GM18526 (cell line): ENCODE results near the gene ZNF664.

Source experiments
- POLR2A ChIP-seq: IDR thresholded peaks from 3 replicates; pipeline ENCODE4 v1.6.1; 2011; ENCODE audit not compliant: insufficient read length; ENCODE audit errors: extremely low read depth

ZNF664 gene

GRCh38 chr12:123937707-123938591, 35.1 kb upstream of the ZNF664 start:
- no peak for TF ChIP-seq POLR2A

- no peak for TF ChIP-seq POLR2A
These were observed 34.1 kb upstream of the ZNF664 start for GRCh38 chr12:123938679-123939480.

- TF ChIP-seq POLR2A: no peak
These were observed 33.0 kb upstream of the ZNF664 start for GRCh38 chr12:123939716-123940626.

DNA sequence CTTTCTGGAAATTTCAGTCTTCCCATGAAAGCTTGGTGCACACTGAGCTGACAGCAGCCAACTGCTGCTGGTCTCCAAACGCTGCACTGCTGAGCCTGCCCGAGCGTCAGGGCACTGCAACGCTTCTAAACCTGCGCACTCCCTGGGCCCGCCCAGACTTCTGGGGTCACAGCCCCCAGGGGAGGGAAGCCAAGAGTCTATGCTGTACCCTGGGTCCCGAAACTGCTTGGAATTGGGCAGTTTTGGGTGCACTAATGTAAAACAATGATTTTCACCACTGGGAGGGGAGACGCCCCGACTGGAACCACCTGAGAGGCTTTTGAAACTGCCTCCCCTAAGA, 32.4 kb upstream of the ZNF664 start:
- TF ChIP-seq POLR2A: no peak

- TF ChIP-seq POLR2A: no peak
These were observed 32.0 kb upstream of the ZNF664 start for GRCh38 chr12:123941000-123941399.

DNA sequence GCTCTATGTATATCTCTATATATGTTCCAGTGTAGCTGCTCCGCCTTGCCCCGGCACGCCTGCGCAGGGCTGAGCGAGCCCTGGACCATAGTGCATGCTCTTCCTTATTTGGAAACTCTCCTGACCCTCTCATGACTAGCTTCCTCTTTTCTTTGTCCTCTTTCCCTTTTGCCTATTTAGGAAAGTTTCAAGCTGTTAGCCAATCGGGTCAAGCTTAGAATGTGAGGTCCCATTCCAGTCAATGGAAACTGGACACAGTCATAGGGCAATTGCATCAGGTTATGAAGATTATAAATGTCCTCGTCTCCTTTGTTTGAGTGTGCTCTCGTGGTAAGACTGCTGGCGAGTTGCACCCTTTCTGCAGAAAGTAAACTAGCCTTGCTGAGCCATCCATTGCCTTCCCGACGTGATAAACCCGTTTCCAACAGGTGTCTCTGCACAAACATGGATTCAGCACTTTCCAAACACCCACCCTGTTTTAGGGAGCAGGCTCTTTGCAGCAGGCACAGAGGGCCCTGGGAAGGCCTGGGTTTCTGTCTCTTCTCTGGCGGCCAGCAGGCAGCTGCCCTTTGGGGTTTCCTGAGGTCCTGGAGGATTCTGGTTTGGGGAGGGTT, 31.3 kb upstream of the ZNF664 start:
- TF ChIP-seq POLR2A: no peak

GRCh38 chr12:123942238-123942653, 30.8 kb upstream of the ZNF664 start:
- TF ChIP-seq POLR2A: no peak

GRCh38 chr12:123942911-123943648, 29.9 kb upstream of the ZNF664 start:
- TF ChIP-seq POLR2A: no peak

GRCh38 chr12:123943816-123944215, 29.2 kb upstream of the ZNF664 start:
- TF ChIP-seq POLR2A: no peak

- TF ChIP-seq POLR2A: no peak
These were observed 28.3 kb upstream of the ZNF664 start for GRCh38 chr12:123944696-123945095.

DNA sequence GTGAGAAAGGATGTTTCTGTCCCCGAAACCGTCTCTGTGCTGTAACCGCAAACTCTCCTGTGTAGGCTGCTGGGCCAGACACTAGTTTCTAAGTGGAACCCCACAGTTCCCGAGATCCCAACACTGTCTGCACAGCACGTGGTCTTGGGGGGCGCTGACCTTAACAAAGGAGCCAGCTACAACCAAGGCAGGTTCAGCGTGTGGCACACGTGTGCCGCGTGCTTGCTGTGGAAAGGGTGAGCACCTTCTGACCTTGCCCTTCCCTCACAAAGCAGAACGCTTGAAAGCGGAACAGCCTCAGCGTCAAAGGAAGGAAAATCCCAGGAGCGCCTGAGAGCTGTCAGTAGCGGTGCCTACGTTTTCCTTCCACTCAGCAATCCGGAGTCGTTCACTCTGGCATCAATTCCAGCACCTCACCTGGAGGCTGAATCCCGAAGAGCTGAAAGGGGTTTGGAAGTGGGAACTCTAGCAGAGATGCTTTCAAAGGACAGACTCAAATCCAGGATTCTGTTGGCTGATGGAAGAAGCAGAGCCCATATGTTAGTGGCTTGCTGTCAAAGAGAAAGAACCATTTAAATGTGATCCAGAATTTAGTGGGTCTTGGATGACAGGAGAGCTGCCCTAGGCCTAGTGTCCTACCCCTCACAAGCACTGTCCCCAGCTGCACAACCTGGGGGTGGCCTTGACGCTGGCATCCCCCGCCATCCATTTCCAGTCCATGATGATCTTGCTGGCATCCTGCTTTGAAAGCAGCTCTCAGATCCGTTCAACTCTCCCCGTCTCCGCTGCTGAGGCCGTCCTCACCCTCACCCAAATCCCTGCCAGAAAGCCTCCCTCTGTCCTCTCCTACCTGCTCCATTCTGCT, 27.5 kb upstream of the ZNF664 start:
- no peak for TF ChIP-seq POLR2A

- TF ChIP-seq POLR2A: no peak
These were observed 26.9 kb upstream of the ZNF664 start for GRCh38 chr12:123946152-123946515.

DNA sequence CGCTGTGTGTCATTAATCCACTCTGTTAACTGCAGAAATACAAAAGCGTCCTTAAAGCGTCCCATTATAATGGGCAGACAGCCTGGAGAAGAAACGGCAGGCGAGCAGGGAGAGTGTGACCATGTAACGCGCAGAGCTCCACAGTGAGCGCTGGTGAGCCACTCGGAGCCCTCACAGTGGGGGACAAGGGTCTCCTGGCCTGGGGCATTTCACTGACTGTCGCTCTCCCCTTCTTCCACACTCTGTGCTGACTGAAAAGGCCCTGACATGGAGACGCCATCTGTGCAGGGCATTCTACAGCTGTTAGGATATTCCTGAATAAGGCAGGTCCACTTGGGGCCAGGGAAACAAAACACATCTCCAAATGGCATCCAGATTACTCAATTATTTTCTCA, 24.6 kb upstream of the ZNF664 start:
- TF ChIP-seq POLR2A: no peak
